Tibial artery (tissue), 4 donors: ENCODE measurements around the gene MPHOSPH9.
A peak's percentile ranks its signal among the peaks of the same experiment; 100 is the strongest.

Experiments
- DNase-seq, 2 donors: peaks; one replicate each; pipeline ENCODE4 v3.0.0-alpha.2; 2019
- H3K27ac ChIP-seq, 2 donors: fragments of 200-600 bp; sonication (generic) in 1 of 2; 1 replicate in 1 of 2; 2 replicates in 1 of 2; pipeline ENCODE4 v1.5.1; 2018 to 2019; ENCODE audit warnings: mild to moderate bottlenecking in 1 of 2
- H3K27me3 ChIP-seq, 2 donors: fragments of 200-600 bp; sonication (generic) in 1 of 2; one replicate each; pipeline versions ENCODE4 v1.5.1 to v1.6.0; 2016 to 2019
- H3K36me3 ChIP-seq, 3 donors: fragments of 200-600 bp; sonication (generic) in 2 of 3; one replicate each; pipeline ENCODE4 v1.5.1; 2016 to 2019; ENCODE audit warnings: mild to moderate bottlenecking in 2 of 3
- H3K4me1 ChIP-seq, 4 donors: fragments of 200-600 bp; sonication (generic) in 2 of 4; 1 replicate in 3 of 4; 2 replicates in 1 of 4; pipeline ENCODE4 v1.5.1; 2016 to 2019
- H3K4me3 ChIP-seq, 2 donors: fragments of 200-600 bp; sonication (generic) in 1 of 2; 1 replicate in 1 of 2; 2 replicates in 1 of 2; pipeline ENCODE4 v1.5.1; 2018 to 2019; ENCODE audit warnings: mild to moderate bottlenecking in 2 of 2
- H3K9me3 ChIP-seq, 3 donors: fragments of 200-600 bp; sonication (generic) in 1 of 3; one replicate each; pipeline ENCODE4 v1.5.1; 2016 to 2019
- intact Hi-C: fragments of 100-400 bp; cut with DNase I; formaldehyde crosslinking; loops from one replicate; pipeline ENCODE4 v1.15.0; 2023; ENCODE audit warnings: low total_unique reads
- TF ChIP-seq, protein P1 (sequence below), 2 experiments: fragments of 200-600 bp in 1 of 2; fragments of 450-650 bp in 1 of 2; IDR thresholded peaks; one replicate each; pipeline ENCODE4 v1.5.1; 2017 to 2019; ENCODE audit warnings: antibody characterized with exemption in 2 of 2, mild to moderate bottlenecking in 1 of 2, moderate library complexity in 1 of 2

Gene MPHOSPH9

DNA sequence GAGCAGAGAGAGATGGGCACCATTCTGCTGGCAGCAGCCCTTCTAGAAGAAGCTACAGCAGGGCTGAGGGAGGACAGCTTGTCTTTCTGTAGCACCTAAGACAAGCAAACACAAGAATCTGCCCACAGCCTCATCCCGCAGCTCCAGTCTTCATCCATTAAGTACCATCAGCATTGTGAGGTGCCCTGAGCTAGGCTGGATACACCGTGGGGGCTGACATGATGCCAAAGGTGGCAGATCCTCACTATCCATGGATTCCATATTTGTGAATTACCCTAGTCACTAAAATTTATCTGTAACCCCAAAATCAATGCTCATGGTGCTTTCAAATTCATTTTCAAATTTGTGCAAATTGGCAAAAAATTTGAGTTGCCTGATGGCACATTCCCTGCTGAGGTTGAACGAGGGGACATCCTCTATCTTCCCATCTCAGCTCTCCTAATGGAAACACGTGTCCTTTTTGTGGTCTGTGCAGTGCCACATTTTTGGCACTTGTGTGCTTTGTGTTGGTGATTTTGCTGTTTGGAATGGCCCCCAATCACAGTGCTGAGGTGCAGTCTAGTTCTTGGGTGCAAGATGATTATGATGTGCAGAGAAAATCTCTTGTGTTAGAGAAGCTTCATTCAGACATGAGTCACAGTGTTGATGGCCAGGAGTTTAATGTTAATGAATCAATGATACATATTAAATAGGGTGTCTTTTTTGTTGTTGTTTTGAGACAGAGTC is 89.0 kb downstream of the MPHOSPH9 start:
- Histone ChIP-seq H3K9me3 (no peaks in the 10 kb centered on the region), H3K36me3 (no peaks in the 10 kb centered on the region), H3K27ac (peak overlapping the region; percentile 38 to 74), H3K27me3 (no peaks in the 10 kb centered on the region), H3K4me1 (peaks cover 0 to 48% (median 37%) of the 10 kb centered on the region in 4 donors), H3K4me3 (no peak overlapping the region)
- intact Hi-C loops, result loop anchor here (10.0 kb wide), 1 partner anchor 159 kb away; the partner anchor contains the start of gene ARL6IP4
- no peak for DNase-seq
- TF ChIP-seq, protein P1, sequence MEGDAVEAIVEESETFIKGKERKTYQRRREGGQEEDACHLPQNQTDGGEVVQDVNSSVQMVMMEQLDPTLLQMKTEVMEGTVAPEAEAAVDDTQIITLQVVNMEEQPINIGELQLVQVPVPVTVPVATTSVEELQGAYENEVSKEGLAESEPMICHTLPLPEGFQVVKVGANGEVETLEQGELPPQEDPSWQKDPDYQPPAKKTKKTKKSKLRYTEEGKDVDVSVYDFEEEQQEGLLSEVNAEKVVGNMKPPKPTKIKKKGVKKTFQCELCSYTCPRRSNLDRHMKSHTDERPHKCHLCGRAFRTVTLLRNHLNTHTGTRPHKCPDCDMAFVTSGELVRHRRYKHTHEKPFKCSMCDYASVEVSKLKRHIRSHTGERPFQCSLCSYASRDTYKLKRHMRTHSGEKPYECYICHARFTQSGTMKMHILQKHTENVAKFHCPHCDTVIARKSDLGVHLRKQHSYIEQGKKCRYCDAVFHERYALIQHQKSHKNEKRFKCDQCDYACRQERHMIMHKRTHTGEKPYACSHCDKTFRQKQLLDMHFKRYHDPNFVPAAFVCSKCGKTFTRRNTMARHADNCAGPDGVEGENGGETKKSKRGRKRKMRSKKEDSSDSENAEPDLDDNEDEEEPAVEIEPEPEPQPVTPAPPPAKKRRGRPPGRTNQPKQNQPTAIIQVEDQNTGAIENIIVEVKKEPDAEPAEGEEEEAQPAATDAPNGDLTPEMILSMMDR (IDR thresholded peaks at IDR 0.05), result no peak

DNA sequence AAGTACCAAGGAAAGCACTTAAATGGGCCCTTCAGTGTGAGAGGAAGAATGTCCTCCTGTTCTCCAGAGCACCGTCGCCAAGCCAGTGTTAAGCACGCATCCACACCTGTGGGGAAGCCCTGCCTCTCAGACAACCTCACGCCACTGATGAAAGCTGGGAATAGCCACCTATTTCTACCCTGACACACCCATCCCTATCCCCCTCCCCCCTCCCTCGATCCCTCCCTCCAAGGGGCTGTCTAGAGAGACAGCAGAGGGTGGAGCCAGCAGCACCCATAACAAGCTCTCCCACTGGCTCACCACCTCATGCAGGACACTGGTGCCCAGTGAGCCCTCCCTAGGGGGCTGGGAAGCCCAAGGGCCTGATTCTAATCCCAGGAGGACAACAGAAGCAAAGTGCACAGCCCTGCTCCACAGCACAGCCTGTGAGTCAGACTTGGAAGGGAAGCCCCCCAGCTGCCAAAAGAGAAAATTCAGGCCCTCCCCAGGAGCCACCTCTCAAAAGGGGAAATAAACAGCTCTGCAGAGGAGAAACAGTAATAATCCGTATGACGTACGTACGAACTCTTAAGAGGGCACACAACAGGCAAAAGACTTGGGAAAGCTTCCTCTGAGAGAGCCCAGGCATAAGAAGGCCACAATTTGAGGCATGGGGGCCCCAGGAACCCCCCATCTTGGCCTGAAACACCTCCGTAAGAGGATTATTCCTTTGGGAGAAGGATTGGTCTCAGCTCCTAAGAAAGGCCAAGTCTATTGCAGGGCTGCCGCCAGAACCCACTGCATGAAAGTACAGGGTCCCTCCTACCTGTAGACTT is 89.8 kb downstream of the MPHOSPH9 start:
- peak in 1 of 2 donors; percentile 68 for DNase-seq
- peaks cover 0 to 48% (median 37%) of the 10 kb centered on the region in 4 donors for H3K4me1 ChIP-seq

DNA sequence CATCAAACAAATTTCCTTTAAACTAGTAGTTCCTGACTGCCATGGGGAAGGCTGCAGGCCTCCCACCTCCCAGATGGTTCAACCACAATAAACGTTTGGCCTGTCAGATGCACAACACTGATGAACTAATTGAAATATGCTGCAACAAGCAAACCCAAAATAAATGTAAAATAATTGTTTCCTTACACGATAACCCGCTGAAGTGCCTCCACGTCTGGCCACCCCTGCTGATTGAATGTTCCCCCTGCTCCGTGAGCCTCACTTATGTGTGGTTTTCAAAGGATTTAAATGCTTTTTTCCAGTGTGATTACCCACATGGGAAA is 90.5 kb downstream of the MPHOSPH9 start:
- H3K9me3 ChIP-seq, result no peaks in the 10 kb centered on the region
- H3K27ac ChIP-seq, result peak overlapping the region; percentile 73 to 74
- no peaks in the 10 kb centered on the region for H3K36me3 ChIP-seq
- H3K4me3 ChIP-seq, result no peak overlapping the region
- DNase-seq, result no peak
- H3K4me1 ChIP-seq, result peaks cover 0 to 48% (median 37%) of the 10 kb centered on the region in 4 donors
- TF ChIP-seq, protein P1 (IDR thresholded peaks at IDR 0.05), result no peak
- H3K27me3 ChIP-seq, result no peaks in the 10 kb centered on the region
- intact Hi-C loops, result loop anchor here (10.0 kb wide), 1 partner anchor 158 kb away; the partner anchor contains the start of gene ARL6IP4

More for the DNA sequence above, 89.8 kb downstream of the MPHOSPH9 start:
- Histone ChIP-seq H3K36me3 (no peaks in the 10 kb centered on the region), H3K27me3 (no peaks in the 10 kb centered on the region), H3K27ac (peak overlapping the region; percentile 38 to 74), H3K4me3 (no peak overlapping the region), H3K9me3 (no peaks in the 10 kb centered on the region)
- intact Hi-C loops, result loop anchor here (10.0 kb wide), 1 partner anchor 158 kb away; the partner anchor contains the start of gene ARL6IP4
- TF ChIP-seq, protein P1 (IDR thresholded peaks at IDR 0.05), result no peak

DNA sequence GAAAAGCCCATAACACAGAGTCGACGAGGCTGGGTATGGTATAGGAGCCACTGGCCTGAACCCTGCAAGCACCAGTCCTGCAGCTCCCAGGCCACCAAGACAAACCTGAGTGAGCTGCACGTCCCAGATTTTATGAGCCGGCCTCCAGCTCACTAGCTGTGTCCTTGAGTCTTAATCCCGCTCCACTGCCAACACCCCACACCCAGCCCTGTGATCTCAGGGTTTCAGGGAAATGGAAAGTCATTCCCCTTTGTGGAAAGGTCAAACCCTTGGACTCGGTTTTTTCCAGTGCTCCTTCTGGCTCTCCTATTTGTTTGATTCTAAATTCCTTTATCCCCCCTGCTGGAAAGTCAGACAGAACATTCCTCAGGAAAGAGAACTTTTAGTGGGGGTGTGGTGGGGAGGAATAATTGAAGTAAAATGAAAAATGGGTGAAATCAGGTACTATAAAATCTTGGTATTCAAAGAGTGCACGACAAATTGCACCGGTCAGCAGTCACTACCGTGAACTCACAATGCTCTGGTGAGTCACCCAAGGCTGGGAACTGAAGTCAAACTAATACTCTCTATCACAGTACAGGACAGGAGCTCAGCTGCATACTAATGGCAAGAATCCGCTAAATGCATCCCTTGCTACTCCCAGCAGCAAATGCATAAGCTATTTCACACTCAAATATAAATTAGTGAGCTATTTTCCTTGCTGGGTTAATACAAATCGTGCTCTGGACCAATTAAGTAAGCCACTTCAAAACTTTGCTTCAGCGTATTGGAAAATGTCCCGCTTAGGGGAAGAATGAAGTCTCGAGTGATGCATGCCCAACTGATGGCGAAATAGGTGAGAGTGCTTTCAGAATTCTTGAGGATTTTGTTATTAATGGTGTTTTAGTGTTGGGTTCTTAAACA is 91.1 kb downstream of the MPHOSPH9 start:
- H3K27me3 ChIP-seq, result no peaks in the 10 kb centered on the region
- no peaks in the 10 kb centered on the region for H3K9me3 ChIP-seq
- H3K4me1 ChIP-seq, result peaks cover 0 to 48% (median 37%) of the 10 kb centered on the region in 4 donors
- TF ChIP-seq, protein P1 (IDR thresholded peaks at IDR 0.05), result no peak
- intact Hi-C loops, result loop anchor here (10.0 kb wide), 1 partner anchor 157 kb away; the partner anchor contains the start of gene ARL6IP4
- no peak overlapping the region for H3K4me3 ChIP-seq
- DNase-seq, result peak; percentile 65 to 73
- H3K36me3 ChIP-seq, result no peaks in the 10 kb centered on the region
- H3K27ac ChIP-seq, result peak overlapping the region; percentile 73 to 74
